HEK293T (cell line): Measurements from ENCODE around the gene GALNT18.

Experiments
- CTCF ChIA-PET: fragments of 350-600 bp; formaldehyde crosslinking; extraction: SDS; loops from one replicate; lab custom pipeline; 2021; ENCODE audit warnings: antibody characterized with exemption, inconsistent platforms; lab: Yijun Ruan, JAX
- POLR2A ChIA-PET: fragments of 350-600 bp; formaldehyde crosslinking; extraction: SDS; loops from one replicate; lab custom pipeline; 2020; ENCODE audit warnings: antibody characterized with exemption, inconsistent platforms; lab: Yijun Ruan, JAX
- DNase-seq: peaks from one replicate; pipeline ENCODE4 v3.0.0; 2012; ENCODE audit warnings: mixed read lengths; ENCODE audit errors: extremely low spot score
- ARNT ChIP-seq: fragments of 450-650 bp; IDR thresholded peaks from 2 replicates; pipeline ENCODE4 v1.6.1; 2017; ENCODE audit warnings: mild to moderate bottlenecking
- BHLHE40 ChIP-seq: fragments of 450-650 bp; IDR thresholded peaks from 2 replicates; pipeline ENCODE4 v1.6.1; 2016; ENCODE audit warnings: mild to moderate bottlenecking, moderate library complexity, borderline replicate concordance
- CTBP1 ChIP-seq: fragments of 450-650 bp; IDR thresholded peaks from 2 replicates; pipeline ENCODE4 v1.6.1; 2016; ENCODE audit warnings: borderline replicate concordance
- ELF4 ChIP-seq: fragments of 450-650 bp; IDR thresholded peaks from 2 replicates; pipeline ENCODE4 v1.6.1; 2017; ENCODE audit warnings: antibody characterized with exemption
- FOXA1 ChIP-seq: fragments of 450-650 bp; IDR thresholded peaks from 2 replicates; pipeline ENCODE4 v1.6.1; 2016; ENCODE audit warnings: mild to moderate bottlenecking
- FOXK2 ChIP-seq: fragments of 450-650 bp; IDR thresholded peaks from 2 replicates; pipeline ENCODE4 v1.6.1; 2016; ENCODE audit warnings: mild to moderate bottlenecking
- FOXM1 ChIP-seq: fragments of 450-650 bp; IDR thresholded peaks from 2 replicates; pipeline ENCODE4 v1.6.1; 2017; ENCODE audit warnings: mild to moderate bottlenecking, borderline replicate concordance
- HDGF ChIP-seq: fragments of 450-650 bp; IDR thresholded peaks from 2 replicates; pipeline ENCODE4 v1.6.1; 2017; ENCODE audit warnings: antibody characterized with exemption, borderline replicate concordance
- L3MBTL2 ChIP-seq: fragments of 450-650 bp; conservative IDR thresholded peaks from 2 replicates; pipeline ENCODE4 v1.6.1; 2016; ENCODE audit warnings: mild to moderate bottlenecking
- LEF1 ChIP-seq: fragments of 450-650 bp; IDR thresholded peaks from 2 replicates; pipeline ENCODE4 v1.6.1; 2017; ENCODE audit warnings: mild to moderate bottlenecking, borderline replicate concordance
- NFRKB ChIP-seq: fragments of 450-650 bp; IDR thresholded peaks from 2 replicates; pipeline ENCODE4 v1.6.1; 2016; ENCODE audit warnings: mild to moderate bottlenecking, moderate library complexity
- PKNOX1 ChIP-seq: fragments of 450-650 bp; IDR thresholded peaks from 2 replicates; pipeline ENCODE4 v1.6.1; 2016
- SP1 ChIP-seq: fragments of 450-650 bp; IDR thresholded peaks from 2 replicates; pipeline ENCODE4 v1.6.1; 2017
- SUZ12 ChIP-seq: fragments of 450-650 bp; IDR thresholded peaks from 2 replicates; pipeline ENCODE4 v1.6.1; 2016; ENCODE audit warnings: mild to moderate bottlenecking
- TARDBP ChIP-seq: fragments of 450-650 bp; IDR thresholded peaks from 2 replicates; pipeline ENCODE4 v1.6.1; 2016
- ZNF384 ChIP-seq: fragments of 450-650 bp; IDR thresholded peaks from 2 replicates; pipeline ENCODE4 v1.6.1; 2016

The GALNT18 gene

DNA sequence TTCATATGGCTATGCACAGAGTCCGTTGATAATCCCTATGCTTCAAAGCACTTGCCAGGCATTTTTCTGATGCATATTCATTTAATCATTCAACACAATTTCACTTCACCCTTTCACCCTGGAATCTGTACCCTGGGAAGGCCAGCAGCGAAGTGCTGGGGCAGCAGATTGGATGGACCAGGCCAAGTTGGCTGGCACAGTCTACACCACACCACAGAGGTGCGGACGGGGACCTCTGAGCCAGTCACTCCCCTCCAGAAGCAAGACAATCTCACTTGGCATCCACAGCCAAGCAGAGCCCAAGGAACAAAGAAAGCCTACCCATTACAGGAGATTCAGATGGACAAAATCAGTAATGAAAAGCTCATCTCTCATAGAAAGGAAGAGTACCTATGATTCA is 130.2 kb downstream of the GALNT18 start:
- ChIA-PET CTCF (no interaction called here), POLR2A (no interaction called here)
- no peak for DNase-seq
- TF ChIP-seq FOXM1: no peak
- TF ChIP-seq CTBP1: no peak
- no peak for TF ChIP-seq ZNF384
- TF ChIP-seq L3MBTL2: no peak
- no peak for TF ChIP-seq NFRKB
- TF ChIP-seq FOXA1: no peak
- no peak for TF ChIP-seq PKNOX1
- no peak for TF ChIP-seq TARDBP
- no peak for TF ChIP-seq FOXK2
- no peak for TF ChIP-seq ARNT
- TF ChIP-seq SUZ12: no peak
- TF ChIP-seq LEF1: no peak
- TF ChIP-seq ELF4: no peak

GRCh38 chr11:11491014-11491413 is 130.8 kb downstream of the GALNT18 start:
- no peak for DNase-seq
- POLR2A ChIA-PET: no interaction called here
- CTCF ChIA-PET: no interaction called here
- TF ChIP-seq ZNF384 (no peak), CTBP1 (no peak)

GRCh38 chr11:11486423-11486822 is 135.4 kb downstream of the GALNT18 start:
- ChIA-PET POLR2A (no interaction called here), CTCF (no interaction called here)
- no peak for DNase-seq
- no peak for TF ChIP-seq CTBP1
- TF ChIP-seq PKNOX1: peak; percentile 74

DNA sequence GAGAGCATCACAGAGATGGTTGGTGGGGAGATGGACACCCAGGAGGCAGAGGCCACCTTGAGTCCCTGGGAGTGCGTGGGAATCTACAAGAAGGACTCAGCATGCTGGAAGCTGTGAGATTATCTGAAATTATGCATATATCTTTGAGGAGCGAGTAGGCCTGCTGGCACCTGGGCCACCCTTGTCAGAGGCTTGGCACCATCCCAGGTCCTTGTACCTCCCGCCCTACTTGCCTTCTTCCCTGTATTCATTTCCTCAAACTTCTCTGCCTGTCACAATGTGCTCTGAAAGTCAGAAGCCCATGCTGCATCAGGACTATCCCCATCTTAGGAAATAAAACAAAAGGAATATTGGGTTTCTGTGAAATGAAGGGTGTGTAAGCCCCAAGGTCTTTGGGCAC is 135.8 kb downstream of the GALNT18 start:
- no peak for TF ChIP-seq BHLHE40
- TF ChIP-seq PKNOX1: no peak
- no peak for TF ChIP-seq ARNT
- TF ChIP-seq LEF1: no peak
- TF ChIP-seq FOXK2: no peak
- no peak for TF ChIP-seq SP1
- DNase-seq: no peak
- ChIA-PET POLR2A (no interaction called here), CTCF (no interaction called here)

DNA sequence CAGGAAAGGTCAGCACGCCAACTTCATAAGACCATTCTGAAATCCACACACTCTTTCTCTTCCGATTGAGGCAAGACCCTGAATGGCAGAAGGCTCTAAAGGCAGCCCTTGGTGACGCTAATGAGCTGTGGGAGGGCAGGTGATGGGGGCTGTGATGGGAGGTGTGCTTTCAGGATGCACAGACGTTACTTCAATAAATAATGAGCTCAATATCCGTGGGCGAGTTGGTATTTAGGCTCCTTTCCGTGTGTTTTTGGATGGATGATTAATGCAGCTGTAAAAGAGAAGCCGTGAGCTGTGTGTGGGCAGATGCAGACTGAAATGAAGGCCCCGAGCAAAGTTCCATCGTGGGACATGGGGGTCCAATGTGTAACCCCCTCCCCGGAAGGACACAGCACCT is 138.2 kb downstream of the GALNT18 start:
- TF ChIP-seq SUZ12: no peak
- no peak for TF ChIP-seq L3MBTL2
- no peak for TF ChIP-seq FOXM1
- TF ChIP-seq SP1: no peak
- TF ChIP-seq ZNF384: no peak
- ChIA-PET POLR2A (no interaction called here), CTCF (interaction anchor here (0.6 kb wide), 1 partner anchor 11 kb away, joined by 3 read pairs; no protein-coding TSS in a partner anchor)

GRCh38 chr11:11482730-11483129 is 139.1 kb downstream of the GALNT18 start:
- POLR2A ChIA-PET: no interaction called here
- CTCF ChIA-PET: interaction anchor here (0.6 kb wide), 1 partner anchor 10 kb away, joined by 3 read pairs; no protein-coding TSS in a partner anchor

More for the DNA sequence above, 138.2 kb downstream of the GALNT18 start:
- no peak for DNase-seq

DNA sequence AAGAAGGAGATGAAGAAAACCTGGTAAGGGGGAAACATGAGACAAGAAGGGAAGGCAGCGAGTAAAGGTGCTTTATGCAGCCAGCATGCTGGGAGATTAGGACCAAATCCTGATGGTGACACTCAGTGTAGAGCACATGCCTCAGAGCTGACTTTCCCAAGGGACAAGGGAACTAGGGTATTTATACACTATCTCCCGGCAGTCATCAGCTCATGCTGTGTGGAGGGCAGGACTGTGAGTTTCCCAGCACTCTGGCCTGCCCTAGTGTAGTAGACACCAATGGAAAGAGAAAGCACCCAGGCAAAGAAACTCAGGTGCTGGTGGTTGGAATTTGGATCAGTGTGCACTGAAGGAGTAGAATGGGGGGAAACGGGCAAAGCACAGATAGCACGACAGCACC is 140.4 kb downstream of the GALNT18 start:
- ChIA-PET CTCF (interaction anchor here (0.7 to 1.1 kb wide), 2 partner anchors 306 to 440 kb away, joined by 3 read pairs; no protein-coding TSS in a partner anchor), POLR2A (no interaction called here)
- TF ChIP-seq ELF4 (no peak), TARDBP (no peak), FOXA1 (no peak)
- no peak for DNase-seq

More at GRCh38 chr11:11482730-11483129, 139.1 kb downstream of the GALNT18 start:
- DNase-seq: no peak
- no peak for TF ChIP-seq ZNF384
- no peak for TF ChIP-seq BHLHE40
- TF ChIP-seq NFRKB: no peak
- no peak for TF ChIP-seq L3MBTL2
- no peak for TF ChIP-seq SUZ12
- TF ChIP-seq HDGF: no peak
- no peak for TF ChIP-seq ELF4
- no peak for TF ChIP-seq TARDBP
- TF ChIP-seq CTBP1: no peak

GRCh38 chr11:11480971-11481370 is 140.8 kb downstream of the GALNT18 start:
- CTCF ChIA-PET: interaction anchor here (0.7 to 1.1 kb wide), 2 partner anchors 307 to 441 kb away, joined by 3 read pairs; no protein-coding TSS in a partner anchor
- DNase-seq: no peak
- POLR2A ChIA-PET: no interaction called here
- no peak for TF ChIP-seq ARNT
- TF ChIP-seq FOXK2: no peak
